Fibroblast of the aortic adventitia (primary cell): Measurements from ENCODE around the gene ATP5F1B. TPM values are rescaled to one million over a fixed set of nuclear protein-coding genes. Genes with fewer than 3 reads are reported as not detected.

Experiments used
- DNase-seq: peaks from one replicate; pipeline ENCODE4 v3.0.0-alpha.2; 2010; ENCODE audit warnings: low read depth
- H3K4me3 ChIP-seq: 2 replicates; pipeline ENCODE4 v1.5.1; 2011; ENCODE audit warnings: low read depth, mild to moderate bottlenecking, control low read depth, low read length, moderate library complexity
- CTCF ChIP-seq: IDR thresholded peaks from 2 replicates; pipeline ENCODE4 v1.5.1; 2011; ENCODE audit warnings: mild to moderate bottlenecking, low read length, control low read depth, inconsistent platforms; ENCODE audit not compliant: insufficient read depth
- total RNA-seq: library from RNA; depleted of rRNA; stranded (reverse); fragments of >200 nt; gene quantifications from 2 replicates; pipeline ENCODE4 v1.2.3, GENCODE V29; 2012; ENCODE audit warnings: low replicate concordance

The ATP5F1B gene
- total RNA-seq, 1 donor: 385 TPM

GRCh38 chr12:56616244-56616643 is 29.5 kb downstream of the ATP5F1B start:
- no peak overlapping the region for H3K4me3 ChIP-seq
- no peak for TF ChIP-seq CTCF
- DNase-seq: no peak

- no peak for DNase-seq
- TF ChIP-seq CTCF: no peak
- no peak overlapping the region for H3K4me3 ChIP-seq
These were observed 31.2 kb downstream of the ATP5F1B start for GRCh38 chr12:56614627-56615026.

- no peak for TF ChIP-seq CTCF
- no peak overlapping the region for H3K4me3 ChIP-seq
- no peak for DNase-seq
These were observed 41.4 kb downstream of the ATP5F1B start for GRCh38 chr12:56604355-56604754.

GRCh38 chr12:56602239-56602638 is 43.5 kb downstream of the ATP5F1B start:
- DNase-seq: no peak
- H3K4me3 ChIP-seq: no peak overlapping the region
- no peak for TF ChIP-seq CTCF

GRCh38 chr12:56601503-56601902 is 44.3 kb downstream of the ATP5F1B start:
- no peak overlapping the region for H3K4me3 ChIP-seq
- no peak for TF ChIP-seq CTCF
- DNase-seq: no peak

GRCh38 chr12:56600753-56601152 is 45.0 kb downstream of the ATP5F1B start:
- no peak for DNase-seq
- TF ChIP-seq CTCF: no peak
- no peak overlapping the region for H3K4me3 ChIP-seq

GRCh38 chr12:56599797-56600196 is 46.0 kb downstream of the ATP5F1B start:
- DNase-seq: no peak
- TF ChIP-seq CTCF: no peak
- no peak overlapping the region for H3K4me3 ChIP-seq
